DOHH2 (cell line): Measurements from ENCODE around the gene TMEM215.

Experiments
- H3F3A ChIP-seq: fragments of 200-600 bp; sonication (generic), shearing (Covaris generic); 2 replicates; pipeline ENCODE4 v1.6.0; 2016; ENCODE audit warnings: antibody characterized with exemption, mild to moderate bottlenecking; ENCODE audit not compliant: control insufficient read depth, insufficient read depth
- H3K27ac ChIP-seq: fragments of 200-600 bp; sonication (generic); 2 replicates; pipeline ENCODE4 v1.5.1; 2014; ENCODE audit warnings: low read depth, mild to moderate bottlenecking, low read length, moderate library complexity
- H3K27me3 ChIP-seq: fragments of 200-600 bp; sonication (generic); 2 replicates; pipeline ENCODE4 v1.6.1; 2014; ENCODE audit warnings: mild to moderate bottlenecking, low read length, mixed read lengths; ENCODE audit not compliant: control insufficient read depth
- H3K36me3 ChIP-seq: fragments of 200-600 bp; sonication (generic); 2 replicates; pipeline ENCODE4 v1.6.1; 2014; ENCODE audit warnings: mild to moderate bottlenecking, low read length, moderate library complexity, mixed read lengths; ENCODE audit not compliant: control insufficient read depth
- H3K4me1 ChIP-seq: fragments of 200-600 bp; sonication (generic); 2 replicates; pipeline ENCODE4 v1.6.1; 2014; ENCODE audit warnings: mild to moderate bottlenecking, low read length, mixed read lengths; ENCODE audit not compliant: control insufficient read depth
- H3K4me2 ChIP-seq: fragments of 200-600 bp; sonication (generic); 2 replicates; pipeline ENCODE4 v1.6.0; 2014; ENCODE audit warnings: mild to moderate bottlenecking, low read length, moderate library complexity
- H3K4me3 ChIP-seq: fragments of 200-600 bp; sonication (generic); 2 replicates; pipeline ENCODE4 v1.5.1; 2014; ENCODE audit warnings: mild to moderate bottlenecking, low read length, mixed read lengths
- H3K79me2 ChIP-seq: fragments of 200-600 bp; sonication (generic); 2 replicates; pipeline ENCODE4 v1.6.1; 2014; ENCODE audit warnings: mild to moderate bottlenecking, low read length, mixed read lengths; ENCODE audit not compliant: control insufficient read depth
- H3K9me2 ChIP-seq: fragments of 200-600 bp; sonication (generic); replicated peaks from 2 replicates; pipeline ENCODE4 v1.6.1; 2014; ENCODE audit warnings: mild to moderate bottlenecking, low read length, mixed read lengths; ENCODE audit not compliant: control insufficient read depth
- H3K9me3 ChIP-seq: fragments of 200-600 bp; sonication (generic); 2 replicates; pipeline ENCODE4 v1.6.1; 2014; ENCODE audit warnings: antibody characterized with exemption, low read length, mixed read lengths; ENCODE audit not compliant: control insufficient read depth, insufficient read depth
- H4K20me1 ChIP-seq: fragments of 200-600 bp; sonication (generic); 2 replicates; pipeline ENCODE4 v1.6.0; 2014; ENCODE audit warnings: low read depth, mild to moderate bottlenecking, antibody characterized with exemption, low read length, moderate library complexity; ENCODE audit not compliant: control insufficient read depth, insufficient read depth
- CTCF ChIP-seq: fragments of 200-600 bp; sonication (generic); IDR thresholded peaks from one replicate; pipeline ENCODE4 v1.5.1; 2014; ENCODE audit warnings: antibody characterized with exemption, mild to moderate bottlenecking, low read depth, low read length; ENCODE audit not compliant: poor library complexity, severe bottlenecking
- EZH2phosphoT487 ChIP-seq: fragments of 200-600 bp; sonication (generic); IDR thresholded peaks from 2 replicates; pipeline ENCODE4 v1.6.1; 2017; ENCODE audit warnings: borderline replicate concordance, mild to moderate bottlenecking, antibody characterized with exemption, low read length, moderate library complexity, mixed read lengths

Gene TMEM215

GRCh38 chr9:32832346-32832745 lies 49.0 kb downstream of the TMEM215 start:
- Histone ChIP-seq H3K27ac (no peak overlapping the region), H3K9me3 (no peaks in the 10 kb centered on the region), H3F3A (no peaks in the 10 kb centered on the region), H3K4me1 (no peaks in the 10 kb centered on the region), H3K27me3 (no peaks in the 10 kb centered on the region; the same call in 1 of the 2 replicates), H3K9me2 (no peaks in the 10 kb centered on the region), H3K36me3 (no peaks in the 10 kb centered on the region), H4K20me1 (no peaks in the 10 kb centered on the region), H3K4me2 (no peak overlapping the region), H3K4me3 (no peak overlapping the region), H3K79me2 (no peaks in the 10 kb centered on the region)
- no peak for TF ChIP-seq CTCF
- TF ChIP-seq EZH2phosphoT487, result no peak
